GM12891 (cell line): ENCODE results near the gene CSNK1E.

ENCODE experiments used
- POLR2A ChIP-seq: IDR thresholded peaks from 2 replicates; pipeline ENCODE4 v1.6.1; 2011; ENCODE audit warnings: low read depth, low read length, control low read depth
- POLR2AphosphoS5 ChIP-seq: IDR thresholded peaks from 2 replicates; pipeline ENCODE4 v1.6.1; 2011; ENCODE audit warnings: low read depth, low read length, control low read depth
- SPI1 ChIP-seq: IDR thresholded peaks from 2 replicates; pipeline ENCODE4 v1.6.1; 2011; ENCODE audit warnings: low read depth, low read length, control low read depth
- TAF1 ChIP-seq: IDR thresholded peaks from 2 replicates; pipeline ENCODE4 v1.6.1; 2011; ENCODE audit warnings: low read depth, low read length, control low read depth

DNA sequence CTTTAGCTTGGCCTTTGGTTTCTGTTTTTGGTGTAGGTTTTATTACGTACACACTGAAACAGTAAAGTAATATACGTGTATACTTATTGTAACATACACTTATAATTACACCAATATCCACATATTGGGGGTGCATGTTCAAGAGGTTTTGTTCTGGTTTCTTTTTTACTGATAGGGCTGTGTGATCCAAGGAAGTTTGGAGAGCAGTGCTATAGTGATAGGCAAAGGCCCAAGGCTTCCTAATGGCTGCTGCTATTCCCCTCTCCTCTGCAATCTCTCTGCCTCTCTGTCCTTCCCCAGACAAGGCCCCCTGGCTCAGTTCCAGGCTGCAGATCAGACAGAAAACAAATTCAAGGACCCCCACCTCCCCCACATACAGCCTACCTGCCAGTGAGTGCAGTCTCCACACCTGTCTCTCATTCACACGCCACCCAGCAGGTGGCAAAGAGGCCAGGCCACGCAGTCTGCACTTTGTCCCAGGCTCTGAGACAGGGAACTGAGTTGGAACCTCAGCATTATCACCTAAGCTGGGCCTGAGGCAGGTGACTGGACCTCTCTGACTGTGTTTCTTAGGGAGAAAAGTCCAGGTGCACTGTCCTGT is 59.5 kb downstream of the CSNK1E start:
- TF ChIP-seq TAF1 (no peak), POLR2A (no peak), POLR2AphosphoS5 (no peak), SPI1 (no peak)
